HEK293T (cell line): ENCODE results near the gene TTC17.
"Not testable (repeated sequence)": the region's sequence is repeated elsewhere in the genome, so short reads cannot be mapped to it uniquely, and the experiment has no call there.

Source experiments
- CTCF ChIA-PET: fragments of 350-600 bp; formaldehyde crosslinking; extraction: SDS; loops from one replicate; lab custom pipeline; 2021; ENCODE audit warnings: antibody characterized with exemption, inconsistent platforms; lab: Yijun Ruan, JAX
- POLR2A ChIA-PET: fragments of 350-600 bp; formaldehyde crosslinking; extraction: SDS; loops from one replicate; lab custom pipeline; 2020; ENCODE audit warnings: antibody characterized with exemption, inconsistent platforms; lab: Yijun Ruan, JAX
- DNase-seq: peaks from one replicate; pipeline ENCODE4 v3.0.0; 2012; ENCODE audit warnings: mixed read lengths; ENCODE audit errors: extremely low spot score
- ARNT ChIP-seq: fragments of 450-650 bp; IDR thresholded peaks from 2 replicates; pipeline ENCODE4 v1.6.1; 2017; ENCODE audit warnings: mild to moderate bottlenecking
- BHLHE40 ChIP-seq: fragments of 450-650 bp; IDR thresholded peaks from 2 replicates; pipeline ENCODE4 v1.6.1; 2016; ENCODE audit warnings: mild to moderate bottlenecking, moderate library complexity, borderline replicate concordance
- CTBP1 ChIP-seq: fragments of 450-650 bp; IDR thresholded peaks from 2 replicates; pipeline ENCODE4 v1.6.1; 2016; ENCODE audit warnings: borderline replicate concordance
- ELF4 ChIP-seq: fragments of 450-650 bp; IDR thresholded peaks from 2 replicates; pipeline ENCODE4 v1.6.1; 2017; ENCODE audit warnings: antibody characterized with exemption
- FOXA1 ChIP-seq: fragments of 450-650 bp; IDR thresholded peaks from 2 replicates; pipeline ENCODE4 v1.6.1; 2016; ENCODE audit warnings: mild to moderate bottlenecking
- FOXK2 ChIP-seq: fragments of 450-650 bp; IDR thresholded peaks from 2 replicates; pipeline ENCODE4 v1.6.1; 2016; ENCODE audit warnings: mild to moderate bottlenecking
- FOXM1 ChIP-seq: fragments of 450-650 bp; IDR thresholded peaks from 2 replicates; pipeline ENCODE4 v1.6.1; 2017; ENCODE audit warnings: mild to moderate bottlenecking, borderline replicate concordance
- HDGF ChIP-seq: fragments of 450-650 bp; IDR thresholded peaks from 2 replicates; pipeline ENCODE4 v1.6.1; 2017; ENCODE audit warnings: antibody characterized with exemption, borderline replicate concordance
- L3MBTL2 ChIP-seq: fragments of 450-650 bp; conservative IDR thresholded peaks from 2 replicates; pipeline ENCODE4 v1.6.1; 2016; ENCODE audit warnings: mild to moderate bottlenecking
- LEF1 ChIP-seq: fragments of 450-650 bp; IDR thresholded peaks from 2 replicates; pipeline ENCODE4 v1.6.1; 2017; ENCODE audit warnings: mild to moderate bottlenecking, borderline replicate concordance
- NFRKB ChIP-seq: fragments of 450-650 bp; IDR thresholded peaks from 2 replicates; pipeline ENCODE4 v1.6.1; 2016; ENCODE audit warnings: mild to moderate bottlenecking, moderate library complexity
- PKNOX1 ChIP-seq: fragments of 450-650 bp; IDR thresholded peaks from 2 replicates; pipeline ENCODE4 v1.6.1; 2016
- SP1 ChIP-seq: fragments of 450-650 bp; IDR thresholded peaks from 2 replicates; pipeline ENCODE4 v1.6.1; 2017
- SUZ12 ChIP-seq: fragments of 450-650 bp; IDR thresholded peaks from 2 replicates; pipeline ENCODE4 v1.6.1; 2016; ENCODE audit warnings: mild to moderate bottlenecking
- TARDBP ChIP-seq: fragments of 450-650 bp; IDR thresholded peaks from 2 replicates; pipeline ENCODE4 v1.6.1; 2016
- ZNF384 ChIP-seq: fragments of 450-650 bp; IDR thresholded peaks from 2 replicates; pipeline ENCODE4 v1.6.1; 2016

The TTC17 gene

GRCh38 chr11:43419460-43419859 is 60.7 kb downstream of the TTC17 start:
- DNase-seq: peak; percentile 15
- CTCF ChIA-PET: interaction anchor here (0.7 to 0.9 kb wide), 2 partner anchors 11 to 375 kb away, joined by 3 read pairs; no protein-coding TSS in a partner anchor
- TF ChIP-seq ZNF384 (no peak), SP1 (no peak), ELF4 (no peak), FOXM1 (no peak), HDGF (no peak), ARNT (no peak), PKNOX1 (no peak), LEF1 (no peak)
- POLR2A ChIA-PET: interaction anchor here (1.0 kb wide), 1 partner anchor 19 kb away, joined by 3 read pairs; no protein-coding TSS in a partner anchor

GRCh38 chr11:43427971-43428370 is 69.3 kb downstream of the TTC17 start:
- POLR2A ChIA-PET: no interaction called here
- CTCF ChIA-PET: no interaction called here
- TF ChIP-seq FOXA1 (no peak), TARDBP (no peak), CTBP1 (no peak), SP1 (no peak), L3MBTL2 (no peak), FOXM1 (no peak), ARNT (no peak), SUZ12 (no peak), LEF1 (no peak), ELF4 (no peak), FOXK2 (no peak), PKNOX1 (no peak), BHLHE40 (no peak), HDGF (no peak), NFRKB (no peak), ZNF384 (no peak)
- DNase-seq: no peak

- CTCF ChIA-PET, POLR2A ChIA-PET: not testable (repeated sequence)
These were observed 72.2 kb downstream of the TTC17 start for GRCh38 chr11:43430916-43431315.

GRCh38 chr11:43434893-43435292 is 76.2 kb downstream of the TTC17 start:
- TF ChIP-seq FOXA1: no peak
- no peak for TF ChIP-seq L3MBTL2
- TF ChIP-seq FOXM1: no peak
- no peak for TF ChIP-seq BHLHE40
- no peak for TF ChIP-seq HDGF
- TF ChIP-seq SUZ12: no peak
- no peak for TF ChIP-seq NFRKB
- TF ChIP-seq TARDBP: no peak
- no peak for TF ChIP-seq FOXK2
- TF ChIP-seq ZNF384: no peak
- no peak for TF ChIP-seq LEF1
- TF ChIP-seq ELF4: no peak
- TF ChIP-seq SP1: no peak
- TF ChIP-seq CTBP1: no peak
- no peak for TF ChIP-seq PKNOX1
- DNase-seq: no peak
- POLR2A ChIA-PET: no interaction called here
- CTCF ChIA-PET: no interaction called here

More at GRCh38 chr11:43430916-43431315, 72.2 kb downstream of the TTC17 start:
- not testable (repeated sequence) for DNase-seq

- POLR2A ChIA-PET: no interaction called here
- CTCF ChIA-PET: no interaction called here
- no peak for DNase-seq
- no peak for TF ChIP-seq ZNF384
- TF ChIP-seq HDGF: no peak
- no peak for TF ChIP-seq ARNT
- TF ChIP-seq FOXA1: no peak
- no peak for TF ChIP-seq CTBP1
- TF ChIP-seq LEF1: no peak
- no peak for TF ChIP-seq SP1
- no peak for TF ChIP-seq FOXM1
These were observed 81.8 kb downstream of the TTC17 start for GRCh38 chr11:43440486-43440885.

- no peak for TF ChIP-seq ELF4
- no peak for TF ChIP-seq FOXK2
- no peak for TF ChIP-seq BHLHE40
- TF ChIP-seq PKNOX1: no peak
- TF ChIP-seq FOXA1: no peak
- TF ChIP-seq TARDBP: no peak
- no peak for TF ChIP-seq SUZ12
- no peak for TF ChIP-seq ZNF384
- no peak for TF ChIP-seq ARNT
- no peak for TF ChIP-seq FOXM1
- TF ChIP-seq CTBP1: no peak
- TF ChIP-seq HDGF: no peak
- TF ChIP-seq SP1: no peak
- no peak for TF ChIP-seq NFRKB
- no peak for TF ChIP-seq L3MBTL2
- TF ChIP-seq LEF1: no peak
- ChIA-PET CTCF (no interaction called here), POLR2A (no interaction called here)
- no peak for DNase-seq
These were observed 85.1 kb downstream of the TTC17 start for GRCh38 chr11:43443811-43444210.
